Esophagus (tissue), 2 donors: Measurements from ENCODE around the gene LRRK1. TPM values are rescaled to one million over a fixed set of nuclear protein-coding genes. Genes with fewer than 3 reads are reported as not detected.

Source experiments
- H3K27ac ChIP-seq, 2 donors: one replicate each; pipeline ENCODE4 v1.5.1; 2013; ENCODE audit warnings: low read depth in 2 of 2, mild to moderate bottlenecking in 2 of 2, inconsistent platforms in 1 of 2, low read length in 1 of 2, moderate library complexity in 1 of 2
- H3K27me3 ChIP-seq, 2 donors: one replicate each; pipeline ENCODE4 v1.6.1; 2013; ENCODE audit warnings: low read length in 2 of 2, control low read depth in 1 of 2, mild to moderate bottlenecking in 1 of 2; ENCODE audit not compliant: insufficient read depth in 2 of 2, control insufficient read depth in 1 of 2
- H3K36me3 ChIP-seq, 2 donors: one replicate each; pipeline ENCODE4 v1.6.1; 2013; ENCODE audit warnings: low read length in 1 of 2; ENCODE audit not compliant: control insufficient read depth in 2 of 2, insufficient read depth in 2 of 2
- H3K4me1 ChIP-seq, 2 donors: one replicate each; pipeline ENCODE4 v1.6.1; 2013; ENCODE audit warnings: low read length in 1 of 2; ENCODE audit not compliant: control insufficient read depth in 2 of 2, insufficient read depth in 2 of 2
- H3K4me3 ChIP-seq, 2 donors: one replicate each; pipeline ENCODE4 v1.5.1; 2013; ENCODE audit warnings: low read length in 2 of 2, mild to moderate bottlenecking in 2 of 2, low read depth in 1 of 2, moderate library complexity in 1 of 2
- H3K9me3 ChIP-seq, 2 donors: one replicate each; pipeline ENCODE4 v1.6.1; 2013; ENCODE audit warnings: mild to moderate bottlenecking in 2 of 2, low read depth in 1 of 2, low read length in 1 of 2, moderate library complexity in 1 of 2; ENCODE audit not compliant: control insufficient read depth in 2 of 2, insufficient read depth in 1 of 2
- WGBS, 2 donors: extraction: QIAGEN DNeasy Blood & Tissue Kit; methylation state at CpG; one replicate each; pipeline ENCODE4 v1.1.7; 2013; 5-methylcytosine and 5-hydroxymethylcytosine counted together
- polyA plus RNA-seq, 2 donors: library from polyadenylated mRNA; stranded (reverse); fragments of 200-250 nt; gene quantifications; one replicate each; pipeline ENCODE4 v1.2.3, GENCODE V29; 2013
- donor health status: healthy with polysubstance abuse.
- donor health status: Bipolar disorder and iron deficiency.

LRRK1 gene
- polyA plus RNA-seq, 2 donors: 4.4 to 7.0 TPM

DNA sequence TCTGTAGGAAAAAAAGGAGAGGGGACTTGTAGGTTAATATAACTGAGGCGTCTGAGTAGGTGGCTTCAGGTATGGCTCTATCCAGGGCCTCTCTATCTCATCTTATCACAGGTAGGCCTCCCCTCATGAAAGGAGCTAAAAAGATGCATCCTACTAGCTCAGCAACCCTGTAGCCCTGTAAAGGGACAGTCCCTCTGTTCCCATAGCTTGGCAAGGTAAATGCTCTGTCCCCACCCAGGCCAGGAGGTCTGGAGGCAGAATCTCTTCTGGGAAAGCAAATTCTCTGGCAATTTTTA, 197.5 kb downstream of the LRRK1 start:
- no peaks in the 10 kb centered on the region for H3K27me3 ChIP-seq
- no peak overlapping the region for H3K4me3 ChIP-seq
- H3K36me3 ChIP-seq: no peaks in the 10 kb centered on the region
- no peaks in the 10 kb centered on the region for H3K9me3 ChIP-seq
- H3K27ac ChIP-seq: no peak overlapping the region
- H3K4me1 ChIP-seq: peaks cover 4 to 15% of the 10 kb centered on the region in 2 donors
- WGBS, 2 donors: 88 to 100% methylated on average over 1 of the region's 1 CpG

DNA sequence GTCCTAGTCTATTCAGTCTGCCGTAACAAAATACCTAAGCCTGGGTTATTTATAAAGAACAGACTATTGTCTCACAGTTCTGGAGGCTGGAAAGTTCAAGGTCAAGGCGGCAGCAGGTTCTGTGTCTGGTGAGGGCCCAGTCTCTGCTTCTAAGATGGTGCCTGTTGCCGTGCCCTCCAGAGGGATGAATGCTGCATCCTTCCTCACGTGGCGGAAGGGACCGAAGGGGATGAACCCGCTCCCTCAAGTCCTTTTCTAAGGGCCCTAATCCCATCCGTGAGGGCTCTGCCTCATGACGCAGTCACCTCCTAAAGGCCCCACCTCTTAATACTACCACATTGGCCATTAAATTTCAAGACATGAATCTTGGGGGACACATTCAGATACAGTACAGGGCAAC, 199.0 kb downstream of the LRRK1 start:
- H3K27ac ChIP-seq: no peak overlapping the region
- H3K4me1 ChIP-seq: peaks cover 2 to 7% of the 10 kb centered on the region in 2 donors
- 96 to 98% methylated on average over 9 of the region's 9 CpGs for WGBS, 2 donors
- H3K4me3 ChIP-seq: no peak overlapping the region
- no peaks in the 10 kb centered on the region for H3K27me3 ChIP-seq
- H3K9me3 ChIP-seq: no peaks in the 10 kb centered on the region
- no peaks in the 10 kb centered on the region for H3K36me3 ChIP-seq

DNA sequence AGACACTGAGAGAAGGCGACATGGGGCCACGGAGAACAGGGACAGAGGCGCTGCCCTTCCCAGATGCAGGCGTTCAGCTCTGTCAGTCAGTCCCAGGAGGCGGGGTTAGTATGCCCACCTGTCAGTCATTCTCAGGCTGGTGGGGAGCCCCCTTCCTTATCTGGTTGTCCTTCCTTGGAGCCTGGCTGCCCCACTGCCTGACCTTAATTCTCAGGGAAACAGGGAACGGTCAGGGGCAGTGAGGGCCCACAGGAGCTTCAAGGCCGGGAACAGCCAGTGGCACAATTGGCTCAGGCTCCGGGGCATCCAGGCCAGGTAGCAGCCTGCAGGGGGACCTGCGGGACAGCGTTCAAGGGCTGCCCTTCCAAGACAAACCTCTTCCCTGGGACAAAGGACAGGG, 199.5 kb downstream of the LRRK1 start:
- H3K9me3 ChIP-seq: no peaks in the 10 kb centered on the region
- no peaks in the 10 kb centered on the region for H3K36me3 ChIP-seq
- H3K4me1 ChIP-seq: peaks cover 2 to 6% of the 10 kb centered on the region in 2 donors
- H3K27me3 ChIP-seq: no peaks in the 10 kb centered on the region
- no peak overlapping the region for H3K4me3 ChIP-seq
- no peak overlapping the region for H3K27ac ChIP-seq
- 96 to 97% methylated on average over 10 of the region's 10 CpGs for whole genome bisulfite sequencing, 2 donors

GRCh38 chr15:101119181-101119580, 200.0 kb downstream of the LRRK1 start:
- H3K36me3 ChIP-seq: no peaks in the 10 kb centered on the region
- 82 to 92% methylated on average over 2 of the region's 2 CpGs for WGBS, 2 donors
- no peaks in the 10 kb centered on the region for H3K27me3 ChIP-seq
- H3K4me3 ChIP-seq: no peak overlapping the region
- H3K4me1 ChIP-seq: peaks cover 2 to 6% of the 10 kb centered on the region in 2 donors
- H3K27ac ChIP-seq: no peak overlapping the region
- H3K9me3 ChIP-seq: no peaks in the 10 kb centered on the region

Other genes with a start within 250 kb of the LRRK1 start
- 10 to 100 TPM in 1 of 2 donors, 1 to 10 TPM in 1; 9.3 to 32.8 TPM for gene ALDH1A3, start 39.5 kb upstream of the LRRK1 start, polyA plus RNA-seq